HG03571 (cell line): ENCODE data around the gene ARHGAP6.

Source experiments
- ATAC-seq: cut with Tn5 transposase; IDR thresholded peaks from one replicate; pipeline ENCODE4 v1.9.1; 2021; ENCODE audit not compliant: unreplicated experiment

The ARHGAP6 gene

DNA sequence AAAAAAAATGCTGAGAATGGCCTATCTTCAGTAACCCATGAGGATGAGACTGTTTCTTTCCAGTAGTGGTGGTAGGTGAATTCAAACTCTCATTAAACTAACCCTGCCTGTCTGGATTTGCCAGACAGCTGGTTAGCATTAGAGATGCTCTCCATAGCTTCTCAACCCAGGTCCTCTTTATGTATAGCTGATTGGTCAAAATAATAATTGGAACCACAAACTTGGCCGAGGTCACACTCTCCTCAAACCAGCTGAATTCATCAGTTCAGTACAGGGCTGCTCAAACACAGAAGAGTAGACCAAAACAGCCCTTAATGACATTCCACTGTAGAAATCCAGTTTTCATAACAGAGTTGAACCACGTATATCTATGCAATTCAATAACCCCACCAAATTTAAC is 469.2 kb downstream of the ARHGAP6 start:
- ATAC-seq = no peak

DNA sequence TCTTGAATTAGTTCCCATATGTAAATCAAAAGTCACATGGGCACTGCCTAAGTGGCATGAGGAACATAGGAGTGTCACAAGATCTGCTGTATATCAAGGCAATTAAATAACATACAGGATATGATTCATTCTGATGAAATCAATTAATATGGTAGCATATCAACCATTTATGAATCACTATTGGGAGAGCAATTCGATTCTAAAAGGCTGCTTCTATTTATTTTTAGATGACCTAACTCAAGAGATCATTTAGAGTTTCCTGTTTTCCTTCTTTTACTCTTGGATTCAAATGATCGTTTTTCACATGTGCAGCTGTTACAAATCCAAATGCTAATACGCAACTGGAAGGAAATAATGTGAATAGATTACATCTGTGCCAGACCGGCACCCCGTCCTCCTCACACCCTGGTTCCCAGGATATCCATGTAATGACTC is 472.7 kb downstream of the ARHGAP6 start:
- no peak for ATAC-seq

- no peak for ATAC-seq
Measured at GRCh38 chrX:11190745-11191510, 474.8 kb downstream of the ARHGAP6 start.

DNA sequence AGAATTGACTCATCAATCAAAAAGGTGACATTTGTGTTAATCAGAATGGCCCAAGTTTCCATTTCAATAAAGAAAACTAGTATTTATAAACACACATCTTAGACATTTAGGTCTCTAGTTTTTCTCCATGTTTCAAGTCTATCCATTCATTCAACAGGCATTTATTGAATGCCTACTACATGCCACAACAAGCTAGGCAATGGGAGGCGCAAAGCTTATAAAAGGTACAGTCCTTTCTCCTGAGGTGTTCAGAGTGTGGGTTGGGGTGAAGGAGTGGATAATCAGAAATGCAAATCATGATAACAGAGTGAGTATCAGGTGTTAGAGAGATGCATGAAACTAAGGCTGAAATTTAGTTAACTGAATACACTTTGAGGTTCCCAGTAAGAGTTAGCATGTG is 476.6 kb downstream of the ARHGAP6 start:
- no peak for ATAC-seq

DNA sequence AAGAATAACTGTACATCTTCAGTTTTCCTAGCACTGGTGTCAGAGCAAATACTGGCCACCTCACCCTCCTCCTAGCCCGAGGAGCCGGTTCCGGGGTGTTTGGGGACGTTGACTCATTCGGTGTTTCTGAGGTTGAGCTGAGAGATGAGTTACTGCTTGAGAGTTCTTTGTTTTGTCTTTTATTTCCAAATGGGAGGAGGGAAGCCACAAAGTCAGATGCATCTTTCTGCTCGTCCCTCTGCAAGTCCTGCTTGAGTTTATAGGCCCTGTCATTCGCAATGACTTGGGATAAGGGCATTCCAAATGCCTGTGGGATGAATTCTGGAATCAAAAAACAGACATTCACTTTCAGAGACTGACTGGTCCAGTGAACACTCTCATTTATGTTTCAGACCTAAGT is 477.1 kb downstream of the ARHGAP6 start:
- ATAC-seq = no peak

GRCh38 chrX:11187001-11187400 is 478.7 kb downstream of the ARHGAP6 start:
- no peak for ATAC-seq

DNA sequence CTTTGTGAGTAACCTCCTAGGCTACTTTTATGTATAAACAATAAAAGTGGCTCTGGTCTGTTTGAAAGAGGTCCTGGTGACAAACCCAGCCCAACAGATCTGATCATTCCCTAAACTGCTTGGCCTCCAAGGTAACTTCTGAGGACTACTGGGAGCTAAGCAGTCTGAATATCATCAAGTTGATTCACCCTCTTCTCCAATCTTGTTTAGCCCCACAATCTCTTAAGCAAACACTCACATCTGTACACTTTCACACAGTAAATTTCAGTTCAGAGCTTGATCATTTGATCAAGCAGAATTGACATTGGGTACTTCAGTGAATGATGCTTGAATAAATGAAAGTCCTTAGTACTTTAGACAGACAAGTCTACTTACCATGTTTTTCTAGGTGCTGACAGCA is 479.9 kb downstream of the ARHGAP6 start:
- ATAC-seq = no peak

GRCh38 chrX:11180571-11180970 is 485.1 kb downstream of the ARHGAP6 start:
- ATAC-seq = no peak

DNA sequence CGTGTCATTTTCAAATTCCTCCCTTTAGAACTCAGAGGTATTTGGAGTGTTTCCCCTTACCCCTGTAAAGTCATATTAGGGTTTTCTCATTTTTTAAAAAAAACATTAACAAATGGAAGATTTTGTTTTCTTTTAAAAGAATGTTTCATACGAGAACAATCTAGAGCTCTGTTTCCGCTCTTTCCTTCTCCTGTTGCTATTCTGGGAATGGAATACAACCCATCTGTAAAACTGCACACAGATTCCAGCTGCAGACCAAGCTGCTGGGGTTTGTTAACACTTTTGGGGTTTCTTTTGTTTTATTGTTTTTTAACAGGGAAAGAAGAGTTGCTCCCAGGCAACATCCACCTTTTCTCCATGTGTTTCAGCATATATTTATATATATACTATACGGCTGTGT is 493.3 kb downstream of the ARHGAP6 start:
- ATAC-seq = no peak

- ATAC-seq = no peak
Measured at GRCh38 chrX:11171956-11172355, 493.8 kb downstream of the ARHGAP6 start.

DNA sequence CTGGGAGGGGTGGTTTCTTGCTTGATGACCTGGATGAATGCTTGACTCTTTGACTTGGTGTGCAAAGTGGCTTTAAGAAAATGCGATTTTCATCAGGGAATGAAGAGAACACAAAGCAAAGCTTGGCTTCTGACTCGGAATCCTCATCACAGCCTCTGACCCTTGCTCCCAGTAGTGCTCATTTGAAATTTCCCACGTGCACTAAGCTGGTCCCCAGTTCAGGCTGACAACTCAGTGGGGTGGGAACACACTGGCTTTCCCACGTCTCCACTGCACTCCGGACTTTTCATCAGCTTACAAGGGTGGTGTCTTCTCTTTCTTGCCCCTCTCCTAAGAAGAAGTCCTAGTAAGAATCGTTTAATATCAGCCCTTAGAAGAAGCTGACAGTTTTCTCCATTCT is 501.3 kb downstream of the ARHGAP6 start:
- ATAC-seq = no peak

GRCh38 chrX:11159149-11159548 is 506.6 kb downstream of the ARHGAP6 start:
- no peak for ATAC-seq

DNA sequence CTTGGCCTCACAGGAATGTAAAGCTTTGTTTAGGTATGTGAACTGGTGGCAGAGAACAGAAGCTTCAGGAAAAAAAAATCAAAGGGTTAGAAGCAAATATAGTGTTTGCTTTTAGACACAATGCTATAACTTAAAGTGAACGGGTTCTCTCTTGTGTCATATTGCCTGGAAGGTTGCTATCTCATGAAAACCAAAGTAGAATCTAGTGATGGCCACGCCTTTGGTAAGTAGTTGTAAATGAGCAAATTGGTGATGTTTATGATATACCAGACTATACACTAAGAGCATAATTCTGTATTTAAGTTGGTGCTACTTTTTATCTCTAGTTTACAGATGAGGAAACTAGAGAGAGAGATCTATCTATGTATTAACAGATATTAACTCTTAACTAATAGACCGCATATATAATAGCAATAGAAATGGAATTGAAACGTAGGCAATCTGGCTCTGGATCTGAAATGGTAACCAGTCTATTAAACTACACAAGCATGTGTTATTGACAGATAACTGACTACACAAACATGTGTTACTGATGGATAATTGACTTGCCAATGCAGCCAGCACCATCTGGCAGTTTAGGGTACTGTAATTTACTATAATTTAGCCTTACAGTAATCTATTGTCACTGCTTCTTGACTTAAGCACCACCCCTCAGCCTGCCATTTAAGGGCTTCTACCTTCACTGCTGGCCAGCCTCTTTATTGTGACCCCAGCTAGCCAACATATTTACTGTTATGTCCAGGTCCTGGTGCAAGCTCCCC is 513.7 kb downstream of the ARHGAP6 start:
- no peak for ATAC-seq

DNA sequence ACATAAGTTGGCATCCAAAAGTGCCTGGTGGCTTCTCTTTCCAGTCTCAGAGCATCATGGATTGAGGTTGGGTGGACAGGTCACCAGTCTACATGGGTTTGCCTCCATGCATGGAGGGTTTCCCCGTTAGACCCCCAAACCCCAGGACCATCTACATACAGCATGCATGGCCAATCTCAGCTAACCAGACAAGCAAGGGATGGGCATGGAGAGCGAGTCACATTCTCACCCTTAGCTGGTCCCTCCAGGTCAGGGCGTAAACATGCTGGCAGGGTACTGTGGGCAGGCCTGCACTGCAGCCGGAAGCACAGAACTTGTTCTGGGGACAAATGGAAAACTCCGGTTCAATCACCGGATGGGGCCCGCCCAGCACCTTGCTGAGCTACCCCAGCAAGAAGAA is 517.3 kb downstream of the ARHGAP6 start:
- ATAC-seq = no peak

DNA sequence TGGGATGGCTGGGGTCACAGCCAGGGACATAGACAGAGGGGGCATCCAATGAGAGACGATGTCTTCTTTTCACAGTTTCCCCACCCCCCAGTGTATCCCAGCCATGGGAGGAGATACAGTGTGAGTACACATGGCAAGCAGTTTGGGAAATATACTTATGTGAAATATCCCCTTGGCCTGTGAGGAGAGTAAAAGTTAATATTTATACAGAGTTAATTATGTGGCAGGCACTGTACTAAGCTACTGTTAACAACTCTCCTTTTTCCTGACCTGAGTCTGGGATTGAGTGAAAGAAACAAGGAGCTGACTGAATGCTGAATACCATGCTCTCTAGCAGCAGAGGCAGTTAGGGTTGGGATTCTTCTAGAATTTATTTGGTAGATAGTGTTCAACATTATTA is 519.3 kb downstream of the ARHGAP6 start:
- no peak for ATAC-seq

DNA sequence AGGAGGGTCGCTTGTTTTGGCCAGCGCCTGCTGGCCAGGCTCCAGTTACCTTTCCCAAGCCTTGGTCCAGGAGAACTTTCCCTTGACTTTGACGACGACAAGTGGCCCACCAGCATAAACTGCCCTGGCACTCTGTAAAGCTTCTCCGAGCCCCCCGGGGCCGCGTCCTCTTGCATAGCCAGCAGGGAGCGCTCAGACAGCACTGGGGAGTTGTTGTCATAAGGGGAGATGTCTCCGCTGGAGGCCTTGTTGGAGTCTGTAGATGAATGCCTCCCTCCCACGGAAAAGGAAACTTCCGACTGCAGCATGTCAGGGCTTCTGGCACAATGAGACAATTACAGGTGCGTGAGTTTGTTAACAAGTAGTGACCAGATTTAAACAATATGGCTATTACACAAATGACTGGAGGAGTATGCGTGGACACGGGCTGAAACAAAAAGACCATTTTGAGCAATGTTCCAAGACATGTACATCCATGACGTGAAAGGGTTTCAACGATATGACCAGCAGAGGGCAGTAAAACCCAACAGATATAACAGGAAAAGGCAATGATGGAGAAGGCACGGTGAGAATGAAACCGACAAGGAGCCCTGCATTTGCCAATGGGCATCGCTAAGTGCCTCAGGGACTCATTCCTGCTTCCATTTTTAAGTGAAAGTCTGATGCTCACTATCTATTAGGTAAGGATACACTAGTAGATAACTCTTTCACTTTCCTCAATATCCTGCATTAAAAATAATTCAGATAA is 521.6 kb downstream of the ARHGAP6 start:
- ATAC-seq = peak; percentile 72

- ATAC-seq = no peak
Measured at GRCh38 chrX:11138498-11139390, 527.0 kb downstream of the ARHGAP6 start.

- no peak for ATAC-seq
Measured at GRCh38 chrX:11137543-11138139, 528.1 kb downstream of the ARHGAP6 start.

GRCh38 chrX:11135564-11136185 is 530.0 kb downstream of the ARHGAP6 start:
- no peak for ATAC-seq

DNA sequence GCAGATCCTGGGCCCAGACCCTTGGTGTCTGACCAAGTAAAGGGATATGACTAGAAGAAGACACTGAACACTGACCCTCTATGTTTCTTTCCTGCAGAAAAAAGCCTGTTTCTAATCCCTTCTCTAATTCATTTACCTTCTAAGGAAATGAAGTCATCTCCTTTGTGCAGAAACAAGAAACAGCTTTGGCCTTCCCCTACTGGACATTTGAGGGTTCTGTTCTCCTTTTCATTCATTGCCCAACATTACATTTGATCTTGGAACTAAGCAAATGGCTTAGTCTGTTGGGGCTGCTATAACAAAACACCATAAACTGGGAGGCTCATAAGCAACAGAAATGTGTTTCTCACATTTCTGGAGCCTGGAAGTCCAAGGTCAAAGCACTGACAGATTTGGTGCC is 534.6 kb downstream of the ARHGAP6 start:
- ATAC-seq = no peak
